B cell (primary cell): ENCODE data around the gene RABL6.

Experiments
- CTCF ChIP-seq: fragments of 200-600 bp; IDR thresholded peaks from one replicate; pipeline ENCODE4 v1.8.0; 2022; ENCODE audit warnings: antibody characterized with exemption, mild to moderate bottlenecking
- EZH2 ChIP-seq: IDR thresholded peaks from 2 replicates; pipeline ENCODE4 v1.6.1; 2012; ENCODE audit warnings: borderline replicate concordance, low read depth, mild to moderate bottlenecking, moderate library complexity, low read length; ENCODE audit not compliant: insufficient read depth, poor library complexity, severe bottlenecking

DNA sequence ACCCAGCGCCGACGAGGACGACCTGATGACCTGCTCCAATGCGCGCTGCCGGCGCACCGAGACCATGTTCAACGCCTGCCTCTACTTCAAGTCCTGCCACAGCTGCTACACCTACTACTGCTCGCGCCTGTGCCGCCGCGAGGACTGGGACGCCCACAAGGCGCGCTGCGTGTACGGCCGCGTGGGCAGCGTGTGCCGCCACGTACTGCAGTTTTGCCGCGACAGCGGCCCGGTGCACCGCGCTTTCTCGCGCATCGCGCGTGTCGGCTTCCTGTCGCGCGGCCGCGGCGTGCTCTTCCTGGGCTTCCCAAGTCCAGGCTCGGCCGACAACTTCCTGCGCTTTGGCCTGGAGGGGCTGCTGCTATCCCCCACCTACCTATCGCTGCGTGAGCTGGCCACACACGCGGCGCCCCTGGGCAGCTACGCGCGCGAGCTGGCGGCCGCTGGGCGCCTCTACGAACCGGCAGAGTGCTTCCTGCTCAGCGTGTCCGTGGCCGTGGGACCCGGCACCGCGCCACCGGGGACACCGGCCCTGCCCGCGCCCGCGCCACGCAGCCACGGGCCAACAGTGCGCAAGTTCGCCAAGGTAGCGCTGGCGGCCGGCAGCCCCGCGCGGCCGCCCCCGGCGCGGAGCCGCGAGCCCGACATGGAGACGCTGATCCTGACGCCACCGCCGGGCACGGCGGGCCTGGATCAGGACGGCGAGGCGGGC lies 38.8 kb downstream of the RABL6 start:
- TF ChIP-seq CTCF, result no peak
- peak; percentile 70 for TF ChIP-seq EZH2
